Measurements from ENCODE around the gene FIG4. TPM values are rescaled to one million over a fixed set of nuclear protein-coding genes. Genes with fewer than 3 reads are reported as not detected.

FIG4 gene
- total and polyA plus RNA-seq, 2 of the 13 experiments (the other 11 are each of a cell fraction or from before 2014, with no cell fraction given), result 5.5 to 7.9 TPM

DNA sequence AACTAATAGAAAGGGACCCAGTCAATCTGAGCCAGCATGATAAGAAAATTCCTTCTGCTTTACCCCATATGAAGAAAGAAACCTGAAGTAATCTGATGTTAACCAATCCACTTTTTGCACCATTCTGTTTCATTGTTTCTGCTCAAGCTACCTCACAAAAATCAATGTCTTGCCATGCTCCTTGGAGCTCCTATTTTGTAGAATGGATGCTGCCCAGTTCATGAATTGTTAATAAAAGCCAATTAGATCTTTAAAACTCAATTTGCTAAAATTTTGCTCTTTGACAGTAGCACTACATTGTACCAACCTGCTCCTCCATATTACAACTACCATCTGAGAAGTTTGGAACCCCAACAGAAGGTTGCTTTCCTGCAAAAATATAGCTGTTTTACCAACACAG, 170.8 kb downstream of the FIG4 start:
- H3K79me2 ChIP-seq (ENCODE audit: insufficient read depth, low read length), result no peaks in the 10 kb centered on the region
- in situ Hi-C loops (cut with HindIII; ENCODE audit: extremely low pct_ligation_motif_present, low pct_unique_long_range_greater_than_20kb) (no loop called here), intact Hi-C loops (cut with micrococcal nuclease; ENCODE audit: unreplicated experiment) (no loop called here)
- H4K20me1 ChIP-seq (ENCODE audit: insufficient read depth, low read length), result no peaks in the 10 kb centered on the region
- DNase-seq (ENCODE audit: low spot score), result no peak
- H3K4me2 ChIP-seq (ENCODE audit: low read depth, low read length), result no peak overlapping the region
- H3K36me3 ChIP-seq (replicated peaks in 1 of 2; ENCODE audit: control insufficient read depth in 1 of 2, insufficient read depth in 2 of 2, low read length in 2 of 2), result no peaks in the 10 kb centered on the region
- H3K27ac ChIP-seq (ENCODE audit: extremely low read length, insufficient read depth, low read length), result no peak overlapping the region
- no peak for FAIRE-seq
- H3K4me1 ChIP-seq (ENCODE audit: insufficient read depth, low read length), result no peaks in the 10 kb centered on the region
- H3K4me3 ChIP-seq (replicated peaks in 1 of 3; ENCODE audit: insufficient read depth in 1 of 3, low read depth in 2 of 3, low read length in 3 of 3), result no peak overlapping the region
- POLR2A ChIA-PET, result no interaction called here
- H3K9ac ChIP-seq (ENCODE audit: insufficient read depth, low read depth, low read length), result no peak overlapping the region
- ATAC-seq, result no peak
- no peaks in the 10 kb centered on the region for H3K9me3 ChIP-seq (ENCODE audit: low read length)
- no peak overlapping the region for H2AFZ ChIP-seq (ENCODE audit: low read length)
- H3K27me3 ChIP-seq (ENCODE audit: control insufficient read depth in 1 of 2, insufficient read depth in 2 of 2, low read length in 2 of 2), result no peaks in the 10 kb centered on the region; a peak in 1 of 5 replicates
- no TSS peak for BruUV-seq (replicated peaks)
- CTCF ChIA-PET (ENCODE audit: low intra/inter-chr PET ratio, low total read pairs), result no interaction called here
- TF ChIP-seq, protein P1, sequence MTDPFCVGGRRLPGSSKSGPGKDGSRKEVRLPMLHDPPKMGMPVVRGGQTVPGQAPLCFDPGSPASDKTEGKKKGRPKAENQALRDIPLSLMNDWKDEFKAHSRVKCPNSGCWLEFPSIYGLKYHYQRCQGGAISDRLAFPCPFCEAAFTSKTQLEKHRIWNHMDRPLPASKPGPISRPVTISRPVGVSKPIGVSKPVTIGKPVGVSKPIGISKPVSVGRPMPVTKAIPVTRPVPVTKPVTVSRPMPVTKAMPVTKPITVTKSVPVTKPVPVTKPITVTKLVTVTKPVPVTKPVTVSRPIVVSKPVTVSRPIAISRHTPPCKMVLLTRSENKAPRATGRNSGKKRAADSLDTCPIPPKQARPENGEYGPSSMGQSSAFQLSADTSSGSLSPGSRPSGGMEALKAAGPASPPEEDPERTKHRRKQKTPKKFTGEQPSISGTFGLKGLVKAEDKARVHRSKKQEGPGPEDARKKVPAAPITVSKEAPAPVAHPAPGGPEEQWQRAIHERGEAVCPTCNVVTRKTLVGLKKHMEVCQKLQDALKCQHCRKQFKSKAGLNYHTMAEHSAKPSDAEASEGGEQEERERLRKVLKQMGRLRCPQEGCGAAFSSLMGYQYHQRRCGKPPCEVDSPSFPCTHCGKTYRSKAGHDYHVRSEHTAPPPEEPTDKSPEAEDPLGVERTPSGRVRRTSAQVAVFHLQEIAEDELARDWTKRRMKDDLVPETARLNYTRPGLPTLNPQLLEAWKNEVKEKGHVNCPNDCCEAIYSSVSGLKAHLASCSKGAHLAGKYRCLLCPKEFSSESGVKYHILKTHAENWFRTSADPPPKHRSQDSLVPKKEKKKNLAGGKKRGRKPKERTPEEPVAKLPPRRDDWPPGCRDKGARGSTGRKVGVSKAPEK (CRISPR knock-in tag; IDR thresholded peaks at IDR 0.05; ENCODE audit: borderline replicate concordance), result no peak
- TF ChIP-seq ESRRA (CRISPR knock-in tag; IDR thresholded peaks at IDR 0.05; ENCODE audit: low read depth) (no peak), JDP2 (CRISPR knock-in tag; IDR thresholded peaks at IDR 0.05; ENCODE audit: borderline replicate concordance) (no peak), SRSF9 (IDR thresholded peaks at IDR 0.05; ENCODE audit: borderline replicate concordance, insufficient read depth, low read depth, low read length, poor library complexity, severe bottlenecking) (no peak), ZBTB20 (CRISPR knock-in tag; IDR thresholded peaks at IDR 0.05; ENCODE audit: borderline replicate concordance, low read depth) (no peak), PAF1 (CRISPR knock-in tag; IDR thresholded peaks at IDR 0.05) (no peak), ZBTB3 (CRISPR knock-in tag; IDR thresholded peaks at IDR 0.05; ENCODE audit: borderline replicate concordance, low read depth) (no peak), ZNF136 (CRISPR knock-in tag; IDR thresholded peaks at IDR 0.05; ENCODE audit: low read depth) (no peak), SMARCE1 (IDR thresholded peaks at IDR 0.05; ENCODE audit: borderline replicate concordance) (no peak), TRIM24 (CRISPR knock-in tag; IDR thresholded peaks at IDR 0.05) (no peak), ZNF678 (CRISPR knock-in tag; IDR thresholded peaks at IDR 0.05) (no peak), SAFB2 (CRISPR knock-in tag; IDR thresholded peaks at IDR 0.05; ENCODE audit: borderline replicate concordance, low read depth) (no peak), NFYC (CRISPR knock-in tag; IDR thresholded peaks at IDR 0.05) (no peak), ZNF644 (CRISPR knock-in tag; IDR thresholded peaks at IDR 0.05; ENCODE audit: low read depth) (no peak)
- TF ChIP-seq, protein P2, sequence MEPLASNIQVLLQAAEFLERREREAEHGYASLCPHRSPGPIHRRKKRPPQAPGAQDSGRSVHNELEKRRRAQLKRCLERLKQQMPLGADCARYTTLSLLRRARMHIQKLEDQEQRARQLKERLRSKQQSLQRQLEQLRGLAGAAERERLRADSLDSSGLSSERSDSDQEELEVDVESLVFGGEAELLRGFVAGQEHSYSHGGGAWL (CRISPR knock-in tag; IDR thresholded peaks at IDR 0.05), result no peak
- TF ChIP-seq, protein P3, sequence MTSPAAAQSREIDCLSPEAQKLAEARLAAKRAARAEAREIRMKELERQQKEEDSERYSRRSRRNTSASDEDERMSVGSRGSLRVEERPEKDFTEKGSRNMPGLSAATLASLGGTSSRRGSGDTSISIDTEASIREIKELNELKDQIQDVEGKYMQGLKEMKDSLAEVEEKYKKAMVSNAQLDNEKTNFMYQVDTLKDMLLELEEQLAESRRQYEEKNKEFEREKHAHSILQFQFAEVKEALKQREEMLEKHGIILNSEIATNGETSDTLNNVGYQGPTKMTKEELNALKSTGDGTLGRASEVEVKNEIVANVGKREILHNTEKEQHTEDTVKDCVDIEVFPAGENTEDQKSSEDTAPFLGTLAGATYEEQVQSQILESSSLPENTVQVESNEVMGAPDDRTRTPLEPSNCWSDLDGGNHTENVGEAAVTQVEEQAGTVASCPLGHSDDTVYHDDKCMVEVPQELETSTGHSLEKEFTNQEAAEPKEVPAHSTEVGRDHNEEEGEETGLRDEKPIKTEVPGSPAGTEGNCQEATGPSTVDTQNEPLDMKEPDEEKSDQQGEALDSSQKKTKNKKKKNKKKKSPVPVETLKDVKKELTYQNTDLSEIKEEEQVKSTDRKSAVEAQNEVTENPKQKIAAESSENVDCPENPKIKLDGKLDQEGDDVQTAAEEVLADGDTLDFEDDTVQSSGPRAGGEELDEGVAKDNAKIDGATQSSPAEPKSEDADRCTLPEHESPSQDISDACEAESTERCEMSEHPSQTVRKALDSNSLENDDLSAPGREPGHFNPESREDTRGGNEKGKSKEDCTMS (CRISPR knock-in tag; conservative IDR thresholded peaks at IDR 0.05), result no peak
- TF ChIP-seq, protein P4, sequence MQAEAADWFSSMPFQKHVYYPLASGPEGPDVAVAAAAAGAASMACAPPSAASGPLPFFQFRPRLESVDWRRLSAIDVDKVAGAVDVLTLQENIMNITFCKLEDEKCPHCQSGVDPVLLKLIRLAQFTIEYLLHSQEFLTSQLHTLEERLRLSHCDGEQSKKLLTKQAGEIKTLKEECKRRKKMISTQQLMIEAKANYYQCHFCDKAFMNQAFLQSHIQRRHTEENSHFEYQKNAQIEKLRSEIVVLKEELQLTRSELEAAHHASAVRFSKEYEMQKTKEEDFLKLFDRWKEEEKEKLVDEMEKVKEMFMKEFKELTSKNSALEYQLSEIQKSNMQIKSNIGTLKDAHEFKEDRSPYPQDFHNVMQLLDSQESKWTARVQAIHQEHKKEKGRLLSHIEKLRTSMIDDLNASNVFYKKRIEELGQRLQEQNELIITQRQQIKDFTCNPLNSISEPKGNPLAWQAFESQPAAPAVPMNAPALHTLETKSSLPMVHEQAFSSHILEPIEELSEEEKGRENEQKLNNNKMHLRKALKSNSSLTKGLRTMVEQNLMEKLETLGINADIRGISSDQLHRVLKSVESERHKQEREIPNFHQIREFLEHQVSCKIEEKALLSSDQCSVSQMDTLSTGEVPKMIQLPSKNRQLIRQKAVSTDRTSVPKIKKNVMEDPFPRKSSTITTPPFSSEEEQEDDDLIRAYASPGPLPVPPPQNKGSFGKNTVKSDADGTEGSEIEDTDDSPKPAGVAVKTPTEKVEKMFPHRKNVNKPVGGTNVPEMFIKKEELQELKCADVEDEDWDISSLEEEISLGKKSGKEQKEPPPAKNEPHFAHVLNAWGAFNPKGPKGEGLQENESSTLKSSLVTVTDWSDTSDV (CRISPR knock-in tag; IDR thresholded peaks at IDR 0.05), result no peak

Measured in HepG2 (cell line).